Esophagus (tissue), 2 donors: ENCODE measurements around the gene NRXN3. TPM values are rescaled to one million over a fixed set of nuclear protein-coding genes. Genes with fewer than 3 reads are reported as not detected.

Experiments
- H3K27ac ChIP-seq, 2 donors: one replicate each; pipeline ENCODE4 v1.5.1; 2013; ENCODE audit warnings: low read depth in 2 of 2, mild to moderate bottlenecking in 2 of 2, inconsistent platforms in 1 of 2, low read length in 1 of 2, moderate library complexity in 1 of 2
- H3K27me3 ChIP-seq, 2 donors: one replicate each; pipeline ENCODE4 v1.6.1; 2013; ENCODE audit warnings: low read length in 2 of 2, control low read depth in 1 of 2, mild to moderate bottlenecking in 1 of 2; ENCODE audit not compliant: insufficient read depth in 2 of 2, control insufficient read depth in 1 of 2
- H3K36me3 ChIP-seq, 2 donors: one replicate each; pipeline ENCODE4 v1.6.1; 2013; ENCODE audit warnings: low read length in 1 of 2; ENCODE audit not compliant: control insufficient read depth in 2 of 2, insufficient read depth in 2 of 2
- H3K4me1 ChIP-seq, 2 donors: one replicate each; pipeline ENCODE4 v1.6.1; 2013; ENCODE audit warnings: low read length in 1 of 2; ENCODE audit not compliant: control insufficient read depth in 2 of 2, insufficient read depth in 2 of 2
- H3K4me3 ChIP-seq, 2 donors: one replicate each; pipeline ENCODE4 v1.5.1; 2013; ENCODE audit warnings: low read length in 2 of 2, mild to moderate bottlenecking in 2 of 2, low read depth in 1 of 2, moderate library complexity in 1 of 2
- H3K9me3 ChIP-seq, 2 donors: one replicate each; pipeline ENCODE4 v1.6.1; 2013; ENCODE audit warnings: mild to moderate bottlenecking in 2 of 2, low read depth in 1 of 2, low read length in 1 of 2, moderate library complexity in 1 of 2; ENCODE audit not compliant: control insufficient read depth in 2 of 2, insufficient read depth in 1 of 2
- WGBS, 2 donors: extraction: QIAGEN DNeasy Blood & Tissue Kit; methylation state at CpG; one replicate each; pipeline ENCODE4 v1.1.7; 2013; 5-methylcytosine and 5-hydroxymethylcytosine counted together
- polyA plus RNA-seq, 2 donors: library from polyadenylated mRNA; stranded (reverse); fragments of 200-250 nt; gene quantifications; one replicate each; pipeline ENCODE4 v1.2.3, GENCODE V29; 2013
- donor health status: healthy with polysubstance abuse.
- donor health status: Bipolar disorder and iron deficiency.

NRXN3 gene
- polyA plus RNA-seq, 2 donors: 1.7 to 2.2 TPM

DNA sequence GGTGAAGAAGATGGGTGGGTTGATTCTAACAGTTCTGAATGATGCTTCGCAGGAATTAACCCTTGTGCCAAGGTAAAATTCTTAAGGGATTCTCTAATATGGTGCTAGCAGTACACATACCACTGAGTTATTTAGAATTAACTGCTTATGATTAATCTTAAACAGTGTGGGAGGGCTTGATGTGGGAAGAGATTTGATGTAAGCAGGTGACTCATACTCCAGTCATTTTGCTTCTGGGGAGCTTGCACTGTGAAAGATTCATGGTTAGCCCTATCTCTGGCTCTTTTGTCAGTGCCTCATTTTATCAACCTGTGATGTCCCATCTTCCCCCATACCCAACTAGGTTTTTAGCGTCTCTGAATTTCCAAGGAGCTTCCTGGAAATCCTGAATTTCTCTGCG lies 83.8 kb downstream of the NRXN3 start:
- no peaks in the 10 kb centered on the region for H3K9me3 ChIP-seq
- WGBS, 2 donors: 76% methylated on average over 3 of the region's 3 CpGs
- no peaks in the 10 kb centered on the region for H3K36me3 ChIP-seq
- H3K27me3 ChIP-seq: no peaks in the 10 kb centered on the region
- H3K27ac ChIP-seq: no peak overlapping the region
- H3K4me3 ChIP-seq: no peak overlapping the region
- peaks cover 0 to 2% of the 10 kb centered on the region in 2 donors for H3K4me1 ChIP-seq

- WGBS, 2 donors: 47 to 55% methylated on average over 9 of the region's 9 CpGs
- no peak overlapping the region for H3K27ac ChIP-seq
- H3K4me1 ChIP-seq: peaks cover 0 to 2% of the 10 kb centered on the region in 2 donors
- H3K36me3 ChIP-seq: no peaks in the 10 kb centered on the region
- no peaks in the 10 kb centered on the region for H3K27me3 ChIP-seq
- no peaks in the 10 kb centered on the region for H3K9me3 ChIP-seq
- H3K4me3 ChIP-seq: no peak overlapping the region
Measured at GRCh38 chr14:78254911-78255461, 84.8 kb downstream of the NRXN3 start.

DNA sequence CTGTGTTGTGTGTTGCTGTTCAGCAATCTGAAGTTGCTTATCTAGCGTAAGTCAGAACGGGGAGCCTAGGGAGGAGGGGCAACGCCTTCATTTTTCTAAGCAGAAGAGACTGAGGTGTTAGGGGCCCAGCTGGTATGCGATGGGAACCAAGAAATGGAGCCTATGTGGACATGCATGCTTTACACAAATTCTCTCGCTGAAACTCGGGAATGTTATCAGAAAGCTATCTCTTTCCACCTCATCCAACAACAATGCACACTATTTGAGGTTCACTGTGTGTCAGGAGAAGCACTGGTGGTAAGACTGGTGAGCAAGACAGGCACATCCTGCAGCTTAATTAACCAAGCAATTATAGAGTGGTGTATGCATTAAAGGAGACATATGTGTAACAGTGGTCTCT lies 89.7 kb downstream of the NRXN3 start:
- Histone ChIP-seq H3K36me3 (no peaks in the 10 kb centered on the region), H3K4me1 (peaks cover 0 to 1% of the 10 kb centered on the region in 2 donors), H3K27ac (no peak overlapping the region), H3K27me3 (no peaks in the 10 kb centered on the region), H3K9me3 (no peaks in the 10 kb centered on the region), H3K4me3 (no peak overlapping the region)
- 46 to 57% methylated on average over 6 of the region's 6 CpGs for WGBS, 2 donors

DNA sequence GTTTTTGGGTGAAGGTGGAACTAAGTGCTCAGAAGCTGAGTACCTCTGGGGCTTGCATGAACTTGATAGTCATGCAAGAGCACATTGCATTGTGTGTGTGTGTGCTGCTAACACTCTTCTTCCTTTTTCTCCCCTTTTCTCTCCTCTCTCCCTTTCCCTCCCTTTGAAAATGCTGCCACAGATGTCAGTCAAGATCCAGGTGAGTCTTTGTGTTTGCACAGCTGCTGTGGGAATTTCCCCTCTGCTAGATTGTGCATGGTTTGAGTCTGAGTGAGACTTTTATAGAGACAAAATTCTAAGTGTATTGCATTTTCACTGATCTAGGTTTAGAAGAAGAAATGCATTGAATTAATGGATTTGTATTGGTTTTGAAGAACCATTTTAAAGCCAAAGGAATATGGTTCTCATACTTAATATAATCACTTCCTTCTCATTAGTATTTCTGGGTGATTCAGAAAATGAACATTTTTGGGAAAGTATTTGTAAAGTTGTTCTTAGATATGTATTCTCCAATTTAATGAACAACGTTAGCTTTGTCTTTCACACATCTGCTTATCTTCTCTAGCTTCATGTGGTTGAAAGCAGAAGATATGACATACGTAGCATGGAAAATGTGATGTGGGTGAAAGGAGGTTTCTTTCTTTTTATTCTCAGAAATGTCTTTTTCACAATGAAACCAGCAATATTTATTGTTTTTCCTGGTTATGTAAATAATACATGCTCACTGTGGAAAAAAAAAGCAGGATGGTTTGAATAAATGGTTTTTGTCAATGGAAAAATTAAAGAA lies 108.5 kb downstream of the NRXN3 start:
- Histone ChIP-seq H3K27ac (no peak overlapping the region), H3K27me3 (no peaks in the 10 kb centered on the region), H3K4me3 (no peak overlapping the region), H3K9me3 (no peaks in the 10 kb centered on the region), H3K4me1 (no peaks in the 10 kb centered on the region), H3K36me3 (no peaks in the 10 kb centered on the region)
- 52 to 65% methylated on average over 2 of the region's 2 CpGs for WGBS, 2 donors

- no peaks in the 10 kb centered on the region for H3K36me3 ChIP-seq
- no peaks in the 10 kb centered on the region for H3K9me3 ChIP-seq
- H3K27ac ChIP-seq: no peak overlapping the region
- no peaks in the 10 kb centered on the region for H3K4me1 ChIP-seq
- WGBS, 2 donors: 57 to 61% methylated on average over 6 of the region's 6 CpGs
- no peak overlapping the region for H3K4me3 ChIP-seq
- no peaks in the 10 kb centered on the region for H3K27me3 ChIP-seq
Measured at GRCh38 chr14:78282437-78282836, 112.3 kb downstream of the NRXN3 start.

GRCh38 chr14:78286210-78286609 lies 116.0 kb downstream of the NRXN3 start:
- Histone ChIP-seq H3K9me3 (no peaks in the 10 kb centered on the region), H3K36me3 (no peaks in the 10 kb centered on the region), H3K4me3 (no peak overlapping the region), H3K4me1 (no peaks in the 10 kb centered on the region), H3K27me3 (no peaks in the 10 kb centered on the region), H3K27ac (no peak overlapping the region)
- WGBS, 2 donors: 32 to 39% methylated on average over 3 of the region's 3 CpGs

GRCh38 chr14:78292003-78292402 lies 121.8 kb downstream of the NRXN3 start:
- Histone ChIP-seq H3K36me3 (no peaks in the 10 kb centered on the region), H3K4me1 (no peaks in the 10 kb centered on the region), H3K9me3 (no peaks in the 10 kb centered on the region), H3K4me3 (no peak overlapping the region), H3K27ac (no peak overlapping the region), H3K27me3 (no peaks in the 10 kb centered on the region)
- 63 to 66% methylated on average over 3 of the region's 3 CpGs for WGBS, 2 donors

DNA sequence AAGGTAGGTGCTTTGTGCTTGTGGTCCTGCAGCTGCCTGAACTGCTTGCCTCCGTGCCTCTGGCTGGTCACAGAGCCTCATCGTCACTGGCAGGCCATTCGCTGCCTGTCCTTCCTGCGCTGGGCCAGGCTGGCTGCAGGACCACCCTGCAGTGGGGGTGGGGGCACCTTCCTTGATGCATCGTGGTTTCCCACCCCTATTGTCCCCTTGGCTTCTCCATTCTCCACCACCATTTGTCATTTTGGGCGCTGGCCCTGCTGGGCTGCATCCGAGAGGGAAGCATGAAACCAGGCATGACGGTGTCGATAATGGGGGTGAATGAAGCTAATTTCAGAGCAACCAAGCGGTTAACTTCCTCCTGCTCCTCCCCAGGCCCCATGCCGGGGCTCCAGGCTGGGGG lies 127.7 kb downstream of the NRXN3 start:
- WGBS, 2 donors: 60 to 65% methylated on average over 11 of the region's 11 CpGs
- no peaks in the 10 kb centered on the region for H3K4me1 ChIP-seq
- no peaks in the 10 kb centered on the region for H3K27me3 ChIP-seq
- no peaks in the 10 kb centered on the region for H3K36me3 ChIP-seq
- H3K4me3 ChIP-seq: no peak overlapping the region
- H3K9me3 ChIP-seq: peaks cover 0 to 5% of the 10 kb centered on the region in 2 donors
- H3K27ac ChIP-seq: no peak overlapping the region

DNA sequence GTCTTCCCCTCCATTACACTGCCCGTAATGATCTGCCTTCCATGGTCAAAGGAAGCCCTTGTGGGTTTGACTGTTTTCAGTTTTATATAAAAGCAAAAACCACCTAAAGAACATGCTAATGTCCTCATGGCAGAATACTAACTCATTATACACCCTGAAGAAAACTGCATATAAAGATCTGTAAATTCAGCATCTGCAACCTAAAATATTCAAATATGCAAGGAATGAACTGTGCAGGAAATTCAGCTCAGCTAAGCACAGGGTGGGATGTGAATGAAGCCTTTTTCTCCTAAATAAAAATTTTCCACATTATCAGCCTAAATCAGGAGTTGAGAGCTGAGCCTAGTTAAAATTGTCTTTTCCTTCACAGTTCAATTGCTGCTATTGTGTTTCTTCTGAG lies 128.1 kb downstream of the NRXN3 start:
- no peak overlapping the region for H3K4me3 ChIP-seq
- 65 to 67% methylated on average over 1 of the region's 1 CpG for WGBS, 2 donors
- no peaks in the 10 kb centered on the region for H3K36me3 ChIP-seq
- H3K27ac ChIP-seq: no peak overlapping the region
- no peaks in the 10 kb centered on the region for H3K4me1 ChIP-seq
- H3K27me3 ChIP-seq: no peaks in the 10 kb centered on the region
- peaks cover 0 to 5% of the 10 kb centered on the region in 2 donors for H3K9me3 ChIP-seq

DNA sequence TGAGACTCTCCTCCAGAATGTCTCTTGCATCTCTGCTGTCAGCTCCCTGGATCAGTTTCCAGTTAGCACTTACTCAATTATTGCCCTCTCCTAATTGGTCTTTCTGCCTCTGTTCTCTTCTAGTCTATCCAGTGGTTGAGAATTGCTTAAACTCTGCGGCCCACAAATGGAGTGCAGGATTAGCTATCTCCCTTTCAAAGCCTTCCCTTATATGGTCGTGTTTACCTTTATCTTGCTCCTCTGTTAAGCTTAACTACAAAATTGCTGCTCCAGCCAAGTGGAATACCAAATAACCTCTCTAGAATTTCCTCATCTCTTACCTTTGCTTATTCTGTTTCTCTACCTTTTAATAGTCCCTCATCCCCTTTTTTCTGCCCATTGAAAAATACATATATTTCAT lies 132.7 kb downstream of the NRXN3 start:
- Histone ChIP-seq H3K36me3 (no peaks in the 10 kb centered on the region), H3K4me1 (no peaks in the 10 kb centered on the region), H3K27ac (no peak overlapping the region), H3K27me3 (no peaks in the 10 kb centered on the region), H3K4me3 (no peak overlapping the region), H3K9me3 (peaks cover 0 to 3% of the 10 kb centered on the region in 2 donors)
- 25 to 29% methylated on average over 2 of the region's 2 CpGs for WGBS, 2 donors
